ENCODE results near the gene AURKAIP1.
"Not testable (repeated sequence)": the region's sequence is repeated elsewhere in the genome, so short reads cannot be mapped to it uniquely, and the experiment has no call there.

AURKAIP1 gene

DNA sequence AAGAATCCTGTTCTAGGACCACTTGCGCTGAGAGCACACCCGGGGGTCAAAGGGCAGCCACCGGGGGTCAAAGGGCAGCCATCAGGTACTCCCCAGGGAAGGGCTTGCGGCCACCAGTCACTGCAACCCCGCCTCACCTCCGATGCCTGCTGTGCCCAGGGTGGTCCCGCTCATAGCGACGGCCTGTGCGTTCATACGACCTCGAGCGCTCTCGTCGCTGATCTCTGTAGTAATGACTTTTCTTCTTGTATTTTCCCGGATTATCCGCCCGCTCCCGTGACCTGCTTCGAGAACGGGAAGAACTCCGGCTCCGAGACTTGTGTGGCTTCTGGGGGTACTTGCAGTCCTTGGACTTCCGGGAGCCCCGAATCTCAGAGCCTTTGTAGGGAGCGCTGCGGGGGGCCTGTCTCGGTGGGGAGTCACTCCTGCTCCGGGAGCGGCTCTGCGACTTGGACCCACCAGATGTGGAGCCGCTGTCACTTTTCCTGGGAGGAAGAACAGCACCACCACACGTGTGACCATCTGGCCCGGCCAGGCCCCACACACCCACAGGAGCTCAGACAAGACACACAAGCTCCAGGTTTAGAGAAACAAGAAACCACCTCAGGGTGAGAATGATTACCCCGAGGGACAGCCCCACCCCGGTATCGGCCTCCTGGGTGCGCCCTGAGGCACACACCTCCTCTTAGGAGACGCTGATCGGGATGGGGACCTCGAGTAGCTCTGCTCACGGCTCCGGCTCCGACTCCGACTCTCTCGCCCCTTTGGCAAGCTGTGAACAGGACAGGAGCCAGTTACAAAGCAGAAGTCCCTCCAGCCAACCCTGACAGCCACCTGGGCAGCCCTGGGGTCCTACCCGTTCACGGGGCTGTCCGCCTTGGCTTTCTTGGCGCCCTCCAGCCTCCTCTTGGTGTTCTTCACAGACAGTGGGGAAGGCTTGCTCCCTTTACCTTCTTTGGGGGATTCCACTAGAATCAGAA lies 12.4 kb upstream of the AURKAIP1 start:
- H3K4me1 ChIP-seq (ENCODE audit: control insufficient read depth in 2 of 2, insufficient read depth in 2 of 2, low read length in 2 of 2), result no peaks in the 10 kb centered on the region
- no peak overlapping the region for H3K4me3 ChIP-seq (ENCODE audit: low read length in 2 of 2)
- H3K9me3 ChIP-seq (ENCODE audit: control insufficient read depth in 2 of 2, low read length in 2 of 2), result no peaks in the 10 kb centered on the region
- no peak overlapping the region for H3K9ac ChIP-seq (ENCODE audit: low read depth in 1 of 2, low read length in 2 of 2)
- peaks cover 54 to 62% of the 10 kb centered on the region in 2 donors for H3K36me3 ChIP-seq (ENCODE audit: control insufficient read depth in 2 of 2, insufficient read depth in 2 of 2, low read length in 2 of 2)
- H3K27me3 ChIP-seq (ENCODE audit: control insufficient read depth in 2 of 2, insufficient read depth in 2 of 2, low read length in 2 of 2), result no peaks in the 10 kb centered on the region
- no peak overlapping the region for H3K27ac ChIP-seq (ENCODE audit: low read depth in 2 of 2, low read length in 2 of 2)

DNA sequence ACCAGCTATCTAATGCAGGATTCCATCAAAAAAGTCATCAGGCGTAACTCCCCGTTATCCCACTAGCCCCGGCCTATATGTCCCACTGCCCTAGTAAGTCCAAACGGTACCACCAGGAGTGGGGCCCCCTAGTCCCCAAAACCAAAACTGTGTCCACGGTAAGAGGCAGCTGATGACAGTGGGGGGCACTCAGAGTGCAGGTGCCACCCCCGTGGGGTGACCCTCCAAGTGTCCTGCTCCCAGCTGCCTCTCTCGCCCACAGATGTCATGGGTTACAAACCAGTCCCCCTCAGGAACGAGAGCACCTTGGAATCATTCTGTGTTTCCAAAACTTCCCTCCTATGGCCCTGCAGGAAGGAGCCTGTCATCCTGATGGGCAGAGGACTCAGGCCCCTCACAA lies 10.9 kb upstream of the AURKAIP1 start:
- Histone ChIP-seq H3K4me3 (ENCODE audit: low read length in 2 of 2) (no peak overlapping the region), H3K36me3 (ENCODE audit: control insufficient read depth in 2 of 2, insufficient read depth in 2 of 2, low read length in 2 of 2) (peaks cover 42 to 55% of the 10 kb centered on the region in 2 donors), H3K4me1 (ENCODE audit: control insufficient read depth in 2 of 2, insufficient read depth in 2 of 2, low read length in 2 of 2) (no peaks in the 10 kb centered on the region), H3K27me3 (ENCODE audit: control insufficient read depth in 2 of 2, insufficient read depth in 2 of 2, low read length in 2 of 2) (no peaks in the 10 kb centered on the region), H3K27ac (ENCODE audit: low read depth in 2 of 2, low read length in 2 of 2) (no peak overlapping the region), H3K9ac (ENCODE audit: low read depth in 1 of 2, low read length in 2 of 2) (no peak overlapping the region), H3K9me3 (ENCODE audit: control insufficient read depth in 2 of 2, low read length in 2 of 2) (no peaks in the 10 kb centered on the region)

DNA sequence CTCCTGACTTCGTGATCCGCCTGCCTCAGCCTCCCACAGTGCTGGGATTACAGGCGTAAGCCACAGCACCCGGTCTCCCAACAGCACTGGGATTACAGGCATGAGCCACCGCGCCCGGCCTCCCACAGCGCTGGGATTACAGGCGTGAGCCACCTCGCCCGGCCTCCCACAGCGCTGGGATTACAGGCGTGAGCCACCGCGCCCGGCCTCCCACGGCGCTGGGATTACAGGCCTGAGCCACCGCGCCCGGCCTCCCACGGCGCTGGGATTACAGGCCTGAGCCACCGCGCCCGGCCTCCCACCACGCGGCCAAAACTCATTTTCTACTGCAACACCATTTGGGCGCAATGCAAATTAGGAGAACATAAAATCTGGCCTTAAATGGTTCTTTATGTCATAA lies 10.3 kb upstream of the AURKAIP1 start:
- H3K36me3 ChIP-seq (ENCODE audit: control insufficient read depth in 2 of 2, insufficient read depth in 2 of 2, low read length in 2 of 2), result peaks cover 36 to 49% of the 10 kb centered on the region in 2 donors
- H3K9ac ChIP-seq (ENCODE audit: low read depth in 1 of 2, low read length in 2 of 2); H3K4me1 ChIP-seq (ENCODE audit: control insufficient read depth in 2 of 2, insufficient read depth in 2 of 2, low read length in 2 of 2); H3K4me3 ChIP-seq (ENCODE audit: low read length in 2 of 2); H3K27me3 ChIP-seq (ENCODE audit: control insufficient read depth in 2 of 2, insufficient read depth in 2 of 2, low read length in 2 of 2); H3K27ac ChIP-seq (ENCODE audit: low read depth in 2 of 2, low read length in 2 of 2); H3K9me3 ChIP-seq (ENCODE audit: control insufficient read depth in 2 of 2, low read length in 2 of 2): not testable (repeated sequence)

DNA sequence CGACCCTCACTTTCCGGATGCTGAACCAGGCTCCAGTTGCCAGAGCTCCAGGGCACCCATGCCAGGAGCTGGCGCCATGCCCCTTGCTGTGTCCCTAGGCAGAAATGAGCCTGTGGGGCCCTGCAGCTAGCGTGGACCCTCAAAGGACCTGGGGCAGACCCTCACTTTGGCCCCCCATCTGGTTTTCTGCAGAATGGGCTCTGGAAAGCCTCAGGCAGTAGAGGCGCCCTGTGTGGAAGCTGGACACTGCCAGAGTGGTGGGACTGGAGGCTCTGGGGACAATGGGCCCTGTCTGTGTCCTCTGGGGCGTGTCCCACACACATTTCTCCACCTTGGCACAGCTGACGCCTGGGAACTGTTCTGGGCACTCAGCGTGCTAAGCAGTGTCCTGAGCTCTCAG lies 6.3 kb upstream of the AURKAIP1 start:
- no peaks in the 10 kb centered on the region for H3K27me3 ChIP-seq (ENCODE audit: control insufficient read depth in 2 of 2, insufficient read depth in 2 of 2, low read length in 2 of 2)
- no peak overlapping the region for H3K4me3 ChIP-seq (ENCODE audit: low read length in 2 of 2)
- no peak overlapping the region for H3K9ac ChIP-seq (ENCODE audit: low read depth in 1 of 2, low read length in 2 of 2)
- H3K4me1 ChIP-seq (ENCODE audit: control insufficient read depth in 2 of 2, insufficient read depth in 2 of 2, low read length in 2 of 2), result no peaks in the 10 kb centered on the region
- peaks cover 6 to 13% of the 10 kb centered on the region in 2 donors for H3K36me3 ChIP-seq (ENCODE audit: control insufficient read depth in 2 of 2, insufficient read depth in 2 of 2, low read length in 2 of 2)
- no peaks in the 10 kb centered on the region for H3K9me3 ChIP-seq (ENCODE audit: control insufficient read depth in 2 of 2, low read length in 2 of 2)
- no peak overlapping the region for H3K27ac ChIP-seq (ENCODE audit: low read depth in 2 of 2, low read length in 2 of 2)

DNA sequence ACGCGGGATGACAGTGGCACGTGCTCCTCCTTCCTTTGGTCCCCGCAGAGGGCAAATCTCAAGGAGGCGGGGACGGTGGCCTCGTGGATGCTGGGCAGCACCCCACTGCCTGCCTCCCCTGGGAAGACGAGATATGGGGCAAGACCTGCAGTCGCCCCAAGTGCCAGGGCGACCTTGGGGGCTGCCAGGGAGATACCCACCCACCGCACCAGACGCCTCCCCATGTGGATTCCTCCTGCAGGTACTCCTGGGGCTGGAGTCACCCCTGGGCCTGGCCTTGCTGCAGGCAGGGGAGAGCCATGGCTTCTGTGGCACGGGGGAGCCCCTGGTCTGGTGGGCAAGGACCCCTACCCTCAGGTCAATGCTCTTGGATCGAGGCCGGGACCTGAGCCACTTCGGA lies 5.9 kb upstream of the AURKAIP1 start:
- Histone ChIP-seq H3K27ac (ENCODE audit: low read depth in 2 of 2, low read length in 2 of 2) (no peak overlapping the region), H3K4me1 (ENCODE audit: control insufficient read depth in 2 of 2, insufficient read depth in 2 of 2, low read length in 2 of 2) (no peaks in the 10 kb centered on the region), H3K9me3 (ENCODE audit: control insufficient read depth in 2 of 2, low read length in 2 of 2) (no peaks in the 10 kb centered on the region), H3K9ac (ENCODE audit: low read depth in 1 of 2, low read length in 2 of 2) (no peak overlapping the region), H3K27me3 (ENCODE audit: control insufficient read depth in 2 of 2, insufficient read depth in 2 of 2, low read length in 2 of 2) (no peaks in the 10 kb centered on the region), H3K36me3 (ENCODE audit: control insufficient read depth in 2 of 2, insufficient read depth in 2 of 2, low read length in 2 of 2) (peaks cover 2 to 9% of the 10 kb centered on the region in 2 donors), H3K4me3 (ENCODE audit: low read length in 2 of 2) (no peak overlapping the region)

GRCh38 chr1:1377540-1378205 lies 2.7 kb upstream of the AURKAIP1 start:
- Histone ChIP-seq H3K9me3 (ENCODE audit: control insufficient read depth in 2 of 2, low read length in 2 of 2) (no peaks in the 10 kb centered on the region), H3K27ac (ENCODE audit: low read depth in 2 of 2, low read length in 2 of 2) (no peak overlapping the region), H3K4me3 (ENCODE audit: low read length in 2 of 2) (no peak overlapping the region), H3K9ac (ENCODE audit: low read depth in 1 of 2, low read length in 2 of 2) (no peak overlapping the region), H3K4me1 (ENCODE audit: control insufficient read depth in 2 of 2, insufficient read depth in 2 of 2, low read length in 2 of 2) (peaks cover 8 to 9% of the 10 kb centered on the region in 2 donors), H3K36me3 (ENCODE audit: control insufficient read depth in 2 of 2, insufficient read depth in 2 of 2, low read length in 2 of 2) (peaks cover 3 to 11% of the 10 kb centered on the region in 2 donors), H3K27me3 (ENCODE audit: control insufficient read depth in 2 of 2, insufficient read depth in 2 of 2, low read length in 2 of 2) (no peaks in the 10 kb centered on the region)

DNA sequence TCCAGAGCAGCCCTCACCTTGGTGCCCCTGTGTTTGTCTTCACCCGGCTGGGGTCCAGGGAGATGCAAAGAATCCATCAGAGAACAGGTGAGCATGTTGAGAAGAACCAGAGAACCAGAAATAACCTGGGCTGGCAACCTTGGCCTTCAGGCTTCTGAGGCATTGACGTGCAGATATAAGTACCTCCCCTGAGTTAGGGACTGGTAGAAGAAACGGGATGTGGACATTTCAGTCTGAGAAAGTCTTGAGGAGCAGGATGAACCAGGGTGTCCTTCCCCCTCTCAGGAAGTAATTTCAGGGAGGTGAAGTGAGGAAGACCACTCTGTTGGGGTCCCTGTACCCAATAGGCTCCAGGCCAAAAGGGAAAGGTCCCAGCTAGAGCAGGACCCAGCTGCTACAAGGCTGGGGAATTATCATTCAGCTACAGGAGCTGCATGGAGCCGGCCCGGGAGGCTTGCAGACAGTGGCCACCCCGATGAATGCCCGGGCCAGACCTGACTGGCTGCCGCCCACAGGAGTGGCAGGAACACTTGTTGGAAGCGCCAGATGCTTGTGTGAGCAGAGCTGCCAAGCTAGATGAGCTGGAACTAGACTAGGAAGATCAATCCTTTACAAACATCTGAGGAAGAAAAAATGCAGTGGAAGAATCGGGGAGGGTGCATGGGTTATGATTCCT lies 1.7 kb upstream of the AURKAIP1 start:
- Histone ChIP-seq H3K4me3 (ENCODE audit: low read length in 2 of 2) (no peak overlapping the region), H3K9ac (ENCODE audit: low read depth in 1 of 2, low read length in 2 of 2) (peak overlapping the region in 1 of 2 donors; percentile 14), H3K27ac (ENCODE audit: low read depth in 2 of 2, low read length in 2 of 2) (no peak overlapping the region)

DNA sequence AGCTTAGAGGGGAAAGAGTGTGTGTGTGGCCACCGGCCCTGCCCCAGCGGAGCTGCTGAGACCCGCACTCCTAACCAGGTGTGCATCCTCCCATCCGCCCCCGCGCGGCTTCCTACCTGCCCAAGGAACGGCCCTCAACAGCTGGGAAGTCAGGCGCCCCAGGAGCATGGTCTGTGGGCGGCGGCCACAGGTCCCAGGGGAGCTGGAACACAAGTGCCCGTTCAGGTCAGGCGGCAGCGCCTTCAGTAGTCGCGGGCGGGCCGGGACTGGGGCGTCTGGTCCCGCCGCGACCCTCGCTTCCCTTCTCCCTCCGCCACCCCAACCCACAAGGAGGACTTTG lies 448 bp downstream of the AURKAIP1 start:
- Histone ChIP-seq H3K9ac (ENCODE audit: low read depth in 1 of 2, low read length in 2 of 2) (peak overlapping the region; percentile 89 to 91), H3K4me1 (ENCODE audit: control insufficient read depth in 2 of 2, insufficient read depth in 2 of 2, low read length in 2 of 2) (peaks cover 8 to 19% of the 10 kb centered on the region in 2 donors), H3K36me3 (ENCODE audit: control insufficient read depth in 2 of 2, insufficient read depth in 2 of 2, low read length in 2 of 2) (peaks cover 3 to 6% of the 10 kb centered on the region in 2 donors), H3K27ac (ENCODE audit: low read depth in 2 of 2, low read length in 2 of 2) (peak overlapping the region; percentile 88 to 90), H3K4me3 (ENCODE audit: low read length in 2 of 2) (peak overlapping the region; percentile 81 to 89), H3K9me3 (ENCODE audit: control insufficient read depth in 2 of 2, low read length in 2 of 2) (no peaks in the 10 kb centered on the region), H3K27me3 (ENCODE audit: control insufficient read depth in 2 of 2, insufficient read depth in 2 of 2, low read length in 2 of 2) (no peaks in the 10 kb centered on the region)

More for the DNA sequence above, 1.7 kb upstream of the AURKAIP1 start:
- no peaks in the 10 kb centered on the region for H3K27me3 ChIP-seq (ENCODE audit: control insufficient read depth in 2 of 2, insufficient read depth in 2 of 2, low read length in 2 of 2)
- H3K9me3 ChIP-seq (ENCODE audit: control insufficient read depth in 2 of 2, low read length in 2 of 2), result no peaks in the 10 kb centered on the region
- peaks cover 8 to 15% of the 10 kb centered on the region in 2 donors for H3K4me1 ChIP-seq (ENCODE audit: control insufficient read depth in 2 of 2, insufficient read depth in 2 of 2, low read length in 2 of 2)
- peaks cover 3 to 10% of the 10 kb centered on the region in 2 donors for H3K36me3 ChIP-seq (ENCODE audit: control insufficient read depth in 2 of 2, insufficient read depth in 2 of 2, low read length in 2 of 2)

- peak overlapping the region; percentile 88 to 90 for H3K27ac ChIP-seq (ENCODE audit: low read depth in 2 of 2, low read length in 2 of 2)
- H3K27me3 ChIP-seq (ENCODE audit: control insufficient read depth in 2 of 2, insufficient read depth in 2 of 2, low read length in 2 of 2), result no peaks in the 10 kb centered on the region
- H3K4me1 ChIP-seq (ENCODE audit: control insufficient read depth in 2 of 2, insufficient read depth in 2 of 2, low read length in 2 of 2), result peaks cover 8 to 19% of the 10 kb centered on the region in 2 donors
- no peaks in the 10 kb centered on the region for H3K9me3 ChIP-seq (ENCODE audit: control insufficient read depth in 2 of 2, low read length in 2 of 2)
- H3K9ac ChIP-seq (ENCODE audit: low read depth in 1 of 2, low read length in 2 of 2), result peak overlapping the region; percentile 89 to 91
- H3K36me3 ChIP-seq (ENCODE audit: control insufficient read depth in 2 of 2, insufficient read depth in 2 of 2, low read length in 2 of 2), result peaks cover 3 to 6% of the 10 kb centered on the region in 2 donors
- peak overlapping the region; percentile 81 to 89 for H3K4me3 ChIP-seq (ENCODE audit: low read length in 2 of 2)
Measured at GRCh38 chr1:1373815-1374588, 1.0 kb downstream of the AURKAIP1 start.
